Caco-2 (cell line): Measurements from ENCODE around the gene SPOP. TPM values are rescaled to one million over a fixed set of nuclear protein-coding genes. Genes with fewer than 3 reads are reported as not detected.

ENCODE experiments used
- BruUV-seq: library from RNA; stranded (reverse); fragments of 400-500 nt; replicated peaks from 2 replicates; lab custom pipeline; 2021; lab: Mats Ljungman, UMichigan
- CTCF ChIA-PET: fragments of 300-600 bp; sonication (Branson Sonifier 250); formaldehyde crosslinking; loops from one replicate; lab custom pipeline; 2022; ENCODE audit warnings: antibody characterized with exemption; lab: Charles Lee
- POLR2A ChIA-PET: fragments of 300-600 bp; sonication (Branson Sonifier 250); formaldehyde crosslinking; loops from one replicate; lab custom pipeline; 2022; ENCODE audit warnings: antibody characterized with exemption; lab: Charles Lee
- DNase-seq, 2 experiments: peaks; one replicate each; pipeline versions ENCODE4 v3.0.0 to v3.0.0-alpha.2; 2020 to 2022
- H3K27me3 ChIP-seq: replicated peaks from 2 replicates; pipeline ENCODE4 v1.6.0; 2011; ENCODE audit warnings: low read length; ENCODE audit not compliant: control insufficient read depth, insufficient read depth
- H3K36me3 ChIP-seq: 2 replicates; pipeline ENCODE4 v1.5.1; 2011; ENCODE audit warnings: low read length; ENCODE audit not compliant: control insufficient read depth, insufficient read depth
- H3K4me1 ChIP-seq: fragments of 250-450 bp; sonication (Bioruptor Pico); 2 replicates; pipeline ENCODE4 v1.5.1; 2020; ENCODE audit warnings: mild to moderate bottlenecking
- H3K4me3 ChIP-seq: 2 replicates; pipeline ENCODE4 v1.5.1; 2011; ENCODE audit warnings: low read depth, mild to moderate bottlenecking, control low read depth, low read length
- H3K9me3 ChIP-seq: fragments of 250-450 bp; sonication (Bioruptor Pico); 2 replicates; pipeline ENCODE4 v1.5.1; 2020; ENCODE audit warnings: mild to moderate bottlenecking, moderate library complexity
- H3K27ac Mint-ChIP-seq: one replicate; pipeline ENCODE4 v1.8.0; 2022; ENCODE audit warnings: mixed read lengths; ENCODE audit not compliant: unreplicated experiment
- H3K27me3 Mint-ChIP-seq: one replicate; pipeline ENCODE4 v1.8.0; 2022; ENCODE audit warnings: mixed read lengths; ENCODE audit not compliant: insufficient read depth, unreplicated experiment
- H3K36me3 Mint-ChIP-seq: one replicate; pipeline ENCODE4 v1.8.0; 2022; ENCODE audit warnings: mild to moderate bottlenecking, mixed read lengths; ENCODE audit not compliant: insufficient read depth, unreplicated experiment
- H3K4me1 Mint-ChIP-seq: one replicate; pipeline ENCODE4 v1.8.0; 2022; ENCODE audit warnings: low read depth, mixed read lengths; ENCODE audit not compliant: unreplicated experiment
- H3K4me3 Mint-ChIP-seq: one replicate; pipeline ENCODE4 v1.8.0; 2022; ENCODE audit warnings: mild to moderate bottlenecking, moderate library complexity, mixed read lengths; ENCODE audit not compliant: unreplicated experiment
- H3K9me3 Mint-ChIP-seq: one replicate; pipeline ENCODE4 v1.8.0; 2022; ENCODE audit warnings: mixed read lengths; ENCODE audit not compliant: unreplicated experiment
- CTCF ChIP-seq, 2 experiments: fragments of 200-600 bp in 1 of 2; IDR thresholded peaks; 1 replicate in 1 of 2; 2 replicates in 1 of 2; pipeline versions ENCODE4 v1.5.1 to v1.8.0; 2011 to 2022; ENCODE audit warnings: antibody characterized with exemption in 1 of 2, control low read depth in 1 of 2, inconsistent platforms in 1 of 2, low read depth in 1 of 2, low read length in 1 of 2, mild to moderate bottlenecking in 1 of 2, moderate library complexity in 1 of 2; ENCODE audit not compliant: insufficient read depth in 1 of 2, severe bottlenecking in 1 of 2, unreplicated experiment in 1 of 2
- intact Hi-C: fragments of 100-400 bp; cut with micrococcal nuclease; formaldehyde crosslinking; loops from one replicate; pipeline ENCODE4 v1.10.0; 2022; ENCODE audit not compliant: unreplicated experiment
- total RNA-seq: library from RNA; stranded (reverse); gene quantifications from 2 replicates; pipeline ENCODE4 v1.2.3, GENCODE V29; 2022

The SPOP gene
- total RNA-seq, 1 experiment from 2014 or later: 70.2 TPM

GRCh38 chr17:49582789-49583188 is 95.1 kb downstream of the SPOP start:
- Mint-ChIP-seq H3K9me3 (no peaks in the 10 kb centered on the region), H3K27me3 (peaks cover 4% of the 10 kb centered on the region), H3K27ac (no peak overlapping the region), H3K4me3 (no peak overlapping the region), H3K4me1 (no peaks in the 10 kb centered on the region), H3K36me3 (no peaks in the 10 kb centered on the region)
- intact Hi-C loops: no loop called here
- POLR2A ChIA-PET: interaction anchor here (0.5 to 0.7 kb wide), 2 partner anchors 94 to 125 kb away, joined by 3 to 10 read pairs; partner anchors contain the start of gene SLC35B1
- no peak overlapping the region for H3K4me3 ChIP-seq
- H3K4me1 ChIP-seq: no peaks in the 10 kb centered on the region
- H3K27me3 ChIP-seq: no peaks in the 10 kb centered on the region
- no peaks in the 10 kb centered on the region for H3K36me3 ChIP-seq
- H3K9me3 ChIP-seq: no peaks in the 10 kb centered on the region
- no TSS peak for BruUV-seq
- TF ChIP-seq CTCF (IDR thresholded peaks at IDR 0.05; ENCODE audit: insufficient read depth in 1 of 2, low read depth in 1 of 2, low read length in 1 of 2, severe bottlenecking in 1 of 2, unreplicated experiment in 1 of 2): no peak
- CTCF ChIA-PET: interaction anchor here (0.6 to 1.5 kb wide), 4 partner anchors 13 to 247 kb away, joined by 4 to 6 read pairs (median 5); no protein-coding TSS in a partner anchor
- DNase-seq: peak in 1 of 2 experiments; percentile 39

DNA sequence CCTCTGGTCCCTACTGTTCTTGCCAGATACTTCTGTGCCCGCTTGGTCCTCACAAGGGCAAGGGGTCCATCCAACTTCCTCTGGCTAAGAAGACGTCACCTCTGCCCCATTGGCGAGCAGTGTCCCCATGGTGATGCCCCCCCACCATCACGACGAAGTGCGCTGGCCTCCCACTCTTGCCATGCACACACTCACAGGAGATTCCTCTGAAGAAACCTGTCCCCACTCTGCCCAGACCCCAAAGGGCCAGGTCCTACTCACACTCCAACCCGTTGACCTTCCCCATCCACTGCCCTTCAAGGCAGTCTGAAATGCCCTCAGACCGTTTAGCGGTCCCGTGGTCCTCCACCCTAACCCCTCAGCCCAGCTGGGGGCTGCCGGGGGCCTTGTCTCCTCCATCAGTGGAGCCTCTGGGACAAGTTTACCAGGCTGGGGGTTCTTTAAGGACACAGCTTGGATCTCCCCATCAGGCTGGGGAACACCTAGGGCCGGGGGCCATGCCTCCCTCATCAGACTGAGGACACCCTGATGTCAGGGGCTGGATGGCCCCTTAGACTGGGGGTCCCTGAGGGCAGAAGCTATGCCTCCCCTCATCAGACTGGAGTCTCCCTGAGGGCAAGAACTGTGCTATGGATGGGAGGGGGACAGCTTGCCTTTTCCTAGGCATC is 95.7 kb downstream of the SPOP start:
- Mint-ChIP-seq H3K4me1 (peaks cover 2% of the 10 kb centered on the region), H3K9me3 (no peaks in the 10 kb centered on the region), H3K27me3 (peaks cover 5% of the 10 kb centered on the region), H3K4me3 (no peak overlapping the region), H3K27ac (no peak overlapping the region), H3K36me3 (no peaks in the 10 kb centered on the region)
- no peak for TF ChIP-seq CTCF (IDR thresholded peaks at IDR 0.05; ENCODE audit: insufficient read depth in 1 of 2, low read depth in 1 of 2, low read length in 1 of 2, severe bottlenecking in 1 of 2, unreplicated experiment in 1 of 2)
- Histone ChIP-seq H3K4me3 (no peak overlapping the region), H3K9me3 (no peaks in the 10 kb centered on the region), H3K4me1 (peaks cover 4% of the 10 kb centered on the region; the same call in 1 of the 2 replicates), H3K27me3 (no peaks in the 10 kb centered on the region; the same call in 1 of the 2 replicates), H3K36me3 (no peaks in the 10 kb centered on the region)
- BruUV-seq: no TSS peak
- POLR2A ChIA-PET: interaction anchor here (0.5 to 0.7 kb wide), 2 partner anchors 95 to 126 kb away, joined by 3 to 10 read pairs; partner anchors contain the start of gene SLC35B1
- DNase-seq: peak in 1 of 2 experiments; percentile 45
- intact Hi-C loops: no loop called here
- CTCF ChIA-PET: interaction anchor here (0.6 to 1.5 kb wide), 5 partner anchors 12 to 246 kb away, joined by 3 to 9 read pairs (median 5); no protein-coding TSS in a partner anchor

- CTCF ChIA-PET: interaction anchor here (0.6 to 1.5 kb wide), 4 partner anchors 12 to 96 kb away, joined by 3 to 9 read pairs (median 4); no protein-coding TSS in a partner anchor
- Histone ChIP-seq H3K27me3 (no peaks in the 10 kb centered on the region; the same call in 1 of the 2 replicates), H3K36me3 (no peaks in the 10 kb centered on the region), H3K4me3 (no peak overlapping the region), H3K9me3 (no peaks in the 10 kb centered on the region), H3K4me1 (peaks cover 8% of the 10 kb centered on the region; the same call in 1 of the 2 replicates)
- Mint-ChIP-seq H3K27ac (no peak overlapping the region), H3K9me3 (no peaks in the 10 kb centered on the region), H3K4me1 (peaks cover 7% of the 10 kb centered on the region), H3K4me3 (no peak overlapping the region), H3K27me3 (peaks cover 5% of the 10 kb centered on the region), H3K36me3 (peaks cover 5% of the 10 kb centered on the region)
- no peak for TF ChIP-seq CTCF (IDR thresholded peaks at IDR 0.05; ENCODE audit: insufficient read depth in 1 of 2, low read depth in 1 of 2, low read length in 1 of 2, severe bottlenecking in 1 of 2, unreplicated experiment in 1 of 2)
- BruUV-seq: no TSS peak
- POLR2A ChIA-PET: no interaction called here
- peak in 1 of 2 experiments; percentile 42 for DNase-seq
- intact Hi-C loops: no loop called here
Observed at GRCh38 chr17:49581648-49581998, 96.3 kb downstream of the SPOP start.
